GM18951 (cell line): Measurements from ENCODE around the gene SUSD5.
"Not testable (repeated sequence)": the region's sequence is repeated elsewhere in the genome, so short reads cannot be mapped to it uniquely, and the experiment has no call there.

ENCODE experiments used
- POLR2A ChIP-seq: IDR thresholded peaks from 4 replicates; pipeline ENCODE4 v1.6.1; 2011; ENCODE audit warnings: mild to moderate bottlenecking; ENCODE audit not compliant: insufficient read length, insufficient read depth; ENCODE audit errors: extremely low read depth
- in situ Hi-C: fragments of 300-500 bp; cut with MboI; formaldehyde crosslinking; loops from one replicate; pipeline ENCODE4 v1.12.0; 2022; ENCODE audit warnings: low sequenced_read_pairs, mixed read lengths, inconsistent platforms; ENCODE audit not compliant: unreplicated experiment

SUSD5 gene

GRCh38 chr3:33113772-33114621, 104.6 kb downstream of the SUSD5 start, which contains the start of gene CRTAP:
CRTAP (plus strand) TSS chr3:33114014; CDS start chr3:33114078, 64 bp downstream.
- in situ Hi-C loops = no loop called here
- peak; percentile 71 for TF ChIP-seq POLR2A

GRCh38 chr3:33111581-33111980, 107.0 kb downstream of the SUSD5 start:
- in situ Hi-C loops = no loop called here
- TF ChIP-seq POLR2A = no peak

GRCh38 chr3:33106854-33107253, 111.8 kb downstream of the SUSD5 start:
- in situ Hi-C loops = not testable (repeated sequence)

- TF ChIP-seq POLR2A = no peak
- in situ Hi-C loops = no loop called here
Measured at GRCh38 chr3:33105341-33105948, 113.2 kb downstream of the SUSD5 start.

- no peak for TF ChIP-seq POLR2A
- in situ Hi-C loops = no loop called here
Measured at GRCh38 chr3:33104803-33105202, 113.8 kb downstream of the SUSD5 start.

- in situ Hi-C loops = no loop called here
- TF ChIP-seq POLR2A = no peak
Measured at GRCh38 chr3:33103480-33103879, 115.1 kb downstream of the SUSD5 start.

GRCh38 chr3:33103034-33103433, 115.6 kb downstream of the SUSD5 start:
- TF ChIP-seq POLR2A = no peak
- in situ Hi-C loops = no loop called here

GRCh38 chr3:33100229-33100628, 118.4 kb downstream of the SUSD5 start:
- TF ChIP-seq POLR2A = no peak
- in situ Hi-C loops = no loop called here
